B cell (primary cell): ENCODE data around the gene PHLDB2. TPM values are rescaled to one million over a fixed set of nuclear protein-coding genes. Genes with fewer than 3 reads are reported as not detected.

Source experiments
- ATAC-seq: fragments of 200-7000 bp; cut with Tn5 transposase; one replicate; pipeline ENCODE4 v1.10.0; 2021; ENCODE audit warnings: low read depth, mild to moderate bottlenecking, moderate number of reproducible peaks, moderate library complexity
- CTCF ChIA-PET: fragments of 350-600 bp; sonication (Branson Sonifier 250); formaldehyde crosslinking; loops from one replicate; lab custom pipeline; 2021; ENCODE audit warnings: antibody characterized with exemption, inconsistent platforms; lab: Charles Lee
- POLR2A ChIA-PET: fragments of 350-600 bp; sonication (Branson Sonifier 250); formaldehyde crosslinking; loops from one replicate; lab custom pipeline; 2021; ENCODE audit warnings: antibody characterized with exemption; lab: Charles Lee
- DNase-seq: peaks from one replicate; pipeline ENCODE4 v3.0.0; 2013
- H2AFZ ChIP-seq: 2 replicates; pipeline ENCODE4 v1.6.1; 2012; ENCODE audit warnings: mild to moderate bottlenecking, low read depth, low read length; ENCODE audit not compliant: insufficient read depth, poor library complexity, severe bottlenecking
- H3K27ac ChIP-seq, 2 donors: 1 replicate in 1 of 2; 2 replicates in 1 of 2; pipeline ENCODE4 v1.5.1; 2012 to 2013; ENCODE audit warnings: low read length in 2 of 2, mild to moderate bottlenecking in 2 of 2, moderate library complexity in 1 of 2
- H3K27me3 ChIP-seq, 4 experiments: fragments of 200-600 bp in 1 of 4; sonication (generic) in 1 of 4; replicated peaks in 1 of 4; 1 replicate in 2 of 4; 2 replicates in 2 of 4; pipeline versions ENCODE4 v1.6.1 to v1.7.0; 2013 to 2016; ENCODE audit warnings: low read length in 3 of 4, mild to moderate bottlenecking in 2 of 4, mixed read lengths in 1 of 4, moderate library complexity in 1 of 4; ENCODE audit not compliant: insufficient read depth in 4 of 4, control insufficient read depth in 3 of 4; ENCODE audit errors: control extremely low read depth in 1 of 4
- H3K36me3 ChIP-seq, 2 experiments: replicated peaks in 1 of 2; 1 replicate in 1 of 2; 2 replicates in 1 of 2; pipeline versions ENCODE4 v1.6.1 to v1.7.1; 2013; ENCODE audit warnings: low read length in 1 of 2; ENCODE audit not compliant: insufficient read depth in 2 of 2, control insufficient read depth in 1 of 2; ENCODE audit errors: control extremely low read depth in 1 of 2, extremely low read depth in 1 of 2
- H3K4me1 ChIP-seq, 2 donors: fragments of 200-600 bp in 1 of 2; sonication (generic) in 1 of 2; 1 replicate in 1 of 2; 2 replicates in 1 of 2; pipeline versions ENCODE4 v1.5.1 to v1.6.1; 2013 to 2017; ENCODE audit warnings: low read length in 2 of 2; ENCODE audit not compliant: control insufficient read depth in 2 of 2, insufficient read depth in 2 of 2
- H3K4me2 ChIP-seq: replicated peaks from 2 replicates; pipeline ENCODE3; 2012; ENCODE audit warnings: mild to moderate bottlenecking, low read depth, low read length; ENCODE audit not compliant: poor library complexity, severe bottlenecking
- H3K4me3 ChIP-seq, 5 experiments: fragments of 200-600 bp in 1 of 5; sonication (generic) in 1 of 5; 1 replicate in 3 of 5; 2 replicates in 2 of 5; pipeline versions ENCODE4 v1.5.1 to v1.7.0; 2011 to 2016; ENCODE audit warnings: low read length in 4 of 5, mild to moderate bottlenecking in 4 of 5, low read depth in 2 of 5, control low read depth in 1 of 5, moderate library complexity in 1 of 5; ENCODE audit not compliant: insufficient read depth in 1 of 5; ENCODE audit errors: control extremely low read depth in 1 of 5, extremely low read depth in 1 of 5
- H3K79me2 ChIP-seq: fragments of 200-600 bp; sonication (generic); one replicate; pipeline ENCODE4 v1.6.0; 2016; ENCODE audit warnings: low read length; ENCODE audit not compliant: control insufficient read depth, insufficient read depth
- H3K9ac ChIP-seq: fragments of 200-600 bp; sonication (generic); 2 replicates; pipeline ENCODE4 v1.6.1; 2017; ENCODE audit warnings: mild to moderate bottlenecking, low read length, moderate library complexity
- H3K9me3 ChIP-seq, 3 donors: one replicate each; pipeline versions ENCODE4 v1.6.1 to v1.7.1; 2013; ENCODE audit warnings: low read length in 2 of 3; ENCODE audit not compliant: control insufficient read depth in 2 of 3, insufficient read depth in 1 of 3; ENCODE audit errors: control extremely low read depth in 1 of 3
- H4K20me1 ChIP-seq: 2 replicates; pipeline ENCODE4 v1.6.0; 2012; ENCODE audit warnings: mild to moderate bottlenecking, low read length; ENCODE audit not compliant: insufficient read depth, control insufficient read depth, poor library complexity, severe bottlenecking
- H3K27ac Mint-ChIP-seq: one replicate; pipeline ENCODE4 v1.8.0; 2021; ENCODE audit warnings: mixed read lengths
- H3K27me3 Mint-ChIP-seq: one replicate; pipeline ENCODE4 v1.8.0; 2021; ENCODE audit warnings: mixed read lengths
- H3K4me1 Mint-ChIP-seq: one replicate; pipeline ENCODE4 v1.8.0; 2021; ENCODE audit warnings: mixed read lengths
- H3K4me3 Mint-ChIP-seq: one replicate; pipeline ENCODE4 v1.8.0; 2021; ENCODE audit warnings: mixed read lengths
- H3K9me3 Mint-ChIP-seq: one replicate; pipeline ENCODE4 v1.8.0; 2022; ENCODE audit warnings: mixed read lengths; ENCODE audit not compliant: insufficient read depth
- CTCF ChIP-seq: fragments of 200-600 bp; IDR thresholded peaks from one replicate; pipeline ENCODE4 v1.8.0; 2022; ENCODE audit warnings: antibody characterized with exemption, mild to moderate bottlenecking
- EZH2 ChIP-seq: IDR thresholded peaks from 2 replicates; pipeline ENCODE4 v1.6.1; 2012; ENCODE audit warnings: borderline replicate concordance, low read depth, mild to moderate bottlenecking, moderate library complexity, low read length; ENCODE audit not compliant: insufficient read depth, poor library complexity, severe bottlenecking
- WGBS: methylation state at CpG from one replicate; pipeline ENCODE4 v1.1.5; 2013; ENCODE audit warnings: missing lambda C conversion rate; ENCODE audit not compliant: insufficient coverage; 5-methylcytosine and 5-hydroxymethylcytosine counted together
- intact Hi-C: fragments of 100-400 bp; cut with micrococcal nuclease; formaldehyde crosslinking; loops from one replicate; pipeline ENCODE4 v1.10.0; 2022
- polyA plus RNA-seq: library from polyadenylated mRNA; depleted of rRNA; stranded (reverse); fragments of >200 nt; gene quantifications from 2 replicates; pipeline ENCODE4 v1.2.3, GENCODE V29; 2012
- total RNA-seq, 2 donors: library from RNA; stranded (reverse); fragments of 120-200 nt in 1 of 2; gene quantifications; 1 replicate in 1 of 2; 2 replicates in 1 of 2; pipeline versions ENCODE4 v1.2.3 to v1.2.4, GENCODE V29; 2013 to 2022

PHLDB2 gene
- total and polyA plus RNA-seq, 2 donors (not counting 1 experiment from before 2014, with no cell fraction given), result 1.3 to 6.3 TPM

GRCh38 chr3:112000966-112001365 is 141.9 kb downstream of the PHLDB2 start:
- Histone ChIP-seq H2AFZ (no peak overlapping the region), H3K79me2 (no peaks in the 10 kb centered on the region), H3K4me2 (no peak overlapping the region), H3K9me3 (no peaks in the 10 kb centered on the region), H3K36me3 (no peaks in the 10 kb centered on the region), H3K27ac (no peak overlapping the region), H4K20me1 (no peaks in the 10 kb centered on the region), H3K27me3 (peaks cover 0 to 22% (median 6%) of the 10 kb centered on the region in 4 experiments), H3K9ac (no peak overlapping the region), H3K4me1 (peaks cover 12 to 16% of the 10 kb centered on the region in 2 donors), H3K4me3 (no peak overlapping the region)
- Mint-ChIP-seq H3K27me3 (peaks cover 11% of the 10 kb centered on the region), H3K4me1 (peaks cover 16% of the 10 kb centered on the region), H3K27ac (no peak overlapping the region), H3K4me3 (no peak overlapping the region), H3K9me3 (no peaks in the 10 kb centered on the region)
- intact Hi-C loops, result no loop called here
- ChIA-PET CTCF (interaction anchor here (1.2 to 2.7 kb wide), 3 partner anchors 8 to 12 kb away, joined by 4 to 14 read pairs (median 13); no protein-coding TSS in a partner anchor), POLR2A (no interaction called here)
- no peak for DNase-seq
- no peak for ATAC-seq
- WGBS, result 100% methylated on average over 1 of the region's 2 CpGs
- no peak for TF ChIP-seq CTCF
- TF ChIP-seq EZH2, result no peak

- H3K79me2 ChIP-seq, result no peaks in the 10 kb centered on the region
- H4K20me1 ChIP-seq, result no peaks in the 10 kb centered on the region
- ChIA-PET POLR2A (no interaction called here), CTCF (interaction anchor here (0.9 to 2.7 kb wide), 4 partner anchors 8 to 12 kb away, joined by 3 to 13 read pairs (median 4); no protein-coding TSS in a partner anchor)
- H3K4me1 Mint-ChIP-seq, result peaks cover 16% of the 10 kb centered on the region
- H3K4me3 ChIP-seq, result no peak overlapping the region
- H3K36me3 ChIP-seq, result no peaks in the 10 kb centered on the region
- H3K27ac Mint-ChIP-seq, result no peak overlapping the region
- intact Hi-C loops, result no loop called here
- no peak overlapping the region for H3K4me2 ChIP-seq
- H3K27me3 Mint-ChIP-seq, result peaks cover 11% of the 10 kb centered on the region
- H3K27me3 ChIP-seq, result peaks cover 0 to 22% (median 6%) of the 10 kb centered on the region in 4 experiments
- H3K9me3 Mint-ChIP-seq, result no peaks in the 10 kb centered on the region
- no peak for ATAC-seq
- no peak overlapping the region for H2AFZ ChIP-seq
- no peak overlapping the region for H3K4me3 Mint-ChIP-seq
- TF ChIP-seq EZH2 (no peak), CTCF (no peak)
- H3K4me1 ChIP-seq, result peaks cover 12 to 16% of the 10 kb centered on the region in 2 donors
- DNase-seq, result no peak
- H3K9me3 ChIP-seq, result no peaks in the 10 kb centered on the region
- no peak overlapping the region for H3K27ac ChIP-seq
- no CpG with 5 or more reads among the region's 2 CpGs for WGBS
- no peak overlapping the region for H3K9ac ChIP-seq
Observed at GRCh38 chr3:112001526-112001925, 142.5 kb downstream of the PHLDB2 start.
